Peyer's patch (tissue), 4 donors: ENCODE results near the gene UBE2J2. TPM values are rescaled to one million over a fixed set of nuclear protein-coding genes. Genes with fewer than 3 reads are reported as not detected.

Experiments
- DNase-seq, 3 donors: peaks; one replicate each; pipeline ENCODE4 v3.0.0-alpha.2; 2017 to 2019
- H3K27ac ChIP-seq, 4 donors: fragments of 200-600 bp; sonication (generic); one replicate each; pipeline ENCODE4 v1.5.1; 2016 to 2019
- H3K27me3 ChIP-seq, 2 donors: fragments of 200-600 bp; sonication (generic); one replicate each; pipeline ENCODE4 v1.5.1; 2019
- H3K36me3 ChIP-seq, 3 donors: fragments of 200-600 bp; sonication (generic); one replicate each; pipeline ENCODE4 v1.5.1; 2016 to 2019
- H3K4me1 ChIP-seq, 4 donors: fragments of 200-600 bp; sonication (generic); one replicate each; pipeline ENCODE4 v1.5.1; 2016 to 2019
- H3K4me3 ChIP-seq, 4 donors: fragments of 200-600 bp; sonication (generic); 1 replicate in 3 of 4; 2 replicates in 1 of 4; pipeline ENCODE4 v1.5.1; 2016 to 2019; ENCODE audit warnings: mild to moderate bottlenecking in 1 of 4
- H3K9me3 ChIP-seq, 4 donors: fragments of 200-600 bp; sonication (generic); one replicate each; pipeline ENCODE4 v1.5.1; 2016 to 2019; ENCODE audit warnings: mild to moderate bottlenecking in 1 of 4
- POLR2A ChIP-seq, 2 donors: fragments of 450-650 bp; IDR thresholded peaks; one replicate each; pipeline ENCODE4 v1.5.1; 2017; ENCODE audit warnings: antibody characterized with exemption in 2 of 2, mild to moderate bottlenecking in 2 of 2, moderate library complexity in 2 of 2
- total RNA-seq, 4 donors: library from RNA; depleted of rRNA; stranded (reverse); fragments of >200 nt; gene quantifications; one replicate each; pipeline ENCODE4 v1.1.0, GENCODE V29; 2016
- TF ChIP-seq, protein P1 (sequence below), 6 experiments: fragments of 450-650 bp in 4 of 6; fragments of 200-600 bp in 2 of 6; sonication (generic) in 1 of 6; IDR thresholded peaks; one replicate each; pipeline ENCODE4 v1.5.1; 2017 to 2019; ENCODE audit warnings: antibody characterized with exemption in 6 of 6, mild to moderate bottlenecking in 3 of 6, moderate library complexity in 1 of 6

Gene UBE2J2
- total RNA-seq, 4 donors from 2014 or later, result 25.6 to 64.2 (median 55.3) TPM

DNA sequence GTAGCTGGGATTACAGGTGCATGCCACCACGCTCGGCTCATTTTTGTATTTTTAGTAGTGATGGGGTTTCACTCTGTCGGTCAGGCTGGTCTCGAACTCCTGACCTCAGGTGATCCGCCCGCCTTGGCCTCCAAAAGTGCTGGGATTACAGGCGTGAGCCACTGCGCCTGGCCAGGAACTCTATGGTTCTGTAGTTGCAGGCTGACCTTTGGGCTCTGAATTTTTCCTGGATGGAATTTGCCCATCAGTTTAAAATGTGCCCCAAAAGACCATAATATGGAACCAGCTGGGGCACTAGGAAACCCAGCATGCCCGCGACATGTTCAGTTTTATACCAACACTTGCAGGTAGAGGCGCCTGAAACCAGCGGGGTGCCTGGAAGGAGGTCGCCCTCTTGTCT is 5.0 kb upstream of the UBE2J2 start:
- Histone ChIP-seq H3K4me3 (no peak overlapping the region), H3K27me3 (no peaks in the 10 kb centered on the region), H3K36me3 (no peaks in the 10 kb centered on the region), H3K9me3 (no peaks in the 10 kb centered on the region), H3K4me1 (peaks cover 0 to 40% (median 6%) of the 10 kb centered on the region in 4 donors), H3K27ac (no peak overlapping the region)
- TF ChIP-seq, protein P1, sequence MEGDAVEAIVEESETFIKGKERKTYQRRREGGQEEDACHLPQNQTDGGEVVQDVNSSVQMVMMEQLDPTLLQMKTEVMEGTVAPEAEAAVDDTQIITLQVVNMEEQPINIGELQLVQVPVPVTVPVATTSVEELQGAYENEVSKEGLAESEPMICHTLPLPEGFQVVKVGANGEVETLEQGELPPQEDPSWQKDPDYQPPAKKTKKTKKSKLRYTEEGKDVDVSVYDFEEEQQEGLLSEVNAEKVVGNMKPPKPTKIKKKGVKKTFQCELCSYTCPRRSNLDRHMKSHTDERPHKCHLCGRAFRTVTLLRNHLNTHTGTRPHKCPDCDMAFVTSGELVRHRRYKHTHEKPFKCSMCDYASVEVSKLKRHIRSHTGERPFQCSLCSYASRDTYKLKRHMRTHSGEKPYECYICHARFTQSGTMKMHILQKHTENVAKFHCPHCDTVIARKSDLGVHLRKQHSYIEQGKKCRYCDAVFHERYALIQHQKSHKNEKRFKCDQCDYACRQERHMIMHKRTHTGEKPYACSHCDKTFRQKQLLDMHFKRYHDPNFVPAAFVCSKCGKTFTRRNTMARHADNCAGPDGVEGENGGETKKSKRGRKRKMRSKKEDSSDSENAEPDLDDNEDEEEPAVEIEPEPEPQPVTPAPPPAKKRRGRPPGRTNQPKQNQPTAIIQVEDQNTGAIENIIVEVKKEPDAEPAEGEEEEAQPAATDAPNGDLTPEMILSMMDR (IDR thresholded peaks at IDR 0.05), result peak in 1 of 6 experiments; percentile 10
- TF ChIP-seq POLR2A (IDR thresholded peaks at IDR 0.05), result no peak
- no peak for DNase-seq

DNA sequence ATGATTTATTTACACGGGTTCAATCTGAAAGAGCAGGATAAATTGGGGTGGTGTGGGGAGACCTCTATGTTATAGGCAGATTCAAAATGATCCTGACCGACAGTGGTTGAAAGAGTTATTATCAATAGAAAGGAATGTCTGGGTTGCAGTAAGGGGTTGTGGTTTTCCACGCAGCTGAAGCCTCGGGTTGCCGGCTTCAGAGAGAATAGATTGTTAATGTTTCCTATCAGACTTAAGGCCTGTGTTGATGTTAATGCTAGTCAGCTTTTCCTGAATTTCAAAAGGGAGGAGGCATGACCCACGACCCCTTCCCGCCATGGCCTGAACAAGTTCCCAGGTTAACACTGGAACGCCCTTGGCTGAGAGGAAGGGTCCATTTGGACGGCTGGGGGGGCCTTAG is 2.2 kb upstream of the UBE2J2 start:
- Histone ChIP-seq H3K27ac (no peak overlapping the region), H3K9me3 (no peaks in the 10 kb centered on the region), H3K27me3 (no peaks in the 10 kb centered on the region), H3K4me1 (peaks cover 5 to 44% (median 21%) of the 10 kb centered on the region in 4 donors), H3K4me3 (no peak overlapping the region), H3K36me3 (no peaks in the 10 kb centered on the region)
- DNase-seq, result no peak
- TF ChIP-seq POLR2A (IDR thresholded peaks at IDR 0.05), result no peak
- TF ChIP-seq, protein P1 (IDR thresholded peaks at IDR 0.05), result no peak

DNA sequence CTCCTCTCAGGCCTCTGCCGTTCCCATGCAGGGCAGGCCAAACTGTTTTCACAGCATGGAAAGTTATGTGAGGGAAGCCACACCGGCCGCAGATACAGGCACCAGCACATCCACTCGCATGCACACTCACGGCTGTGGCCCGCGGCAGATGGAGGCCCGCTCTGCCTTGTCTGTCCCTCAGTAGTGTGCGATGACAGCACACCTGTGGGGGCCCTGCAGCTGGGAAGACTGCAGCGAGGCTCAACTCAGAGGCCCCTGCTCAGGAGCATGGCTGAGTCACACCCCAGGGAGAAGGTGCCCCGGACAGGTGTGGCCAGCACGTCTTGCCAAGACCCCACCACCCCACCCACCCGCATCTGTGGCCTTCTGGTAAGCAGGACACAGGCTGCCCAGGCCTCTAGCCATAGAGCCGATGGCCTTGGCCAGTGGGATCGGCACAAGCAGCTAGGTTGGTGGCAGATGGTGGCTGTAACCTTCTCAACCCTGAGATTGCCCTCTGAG is 1.3 kb upstream of the UBE2J2 start:
- no peaks in the 10 kb centered on the region for H3K9me3 ChIP-seq
- no peak for TF ChIP-seq POLR2A (IDR thresholded peaks at IDR 0.05)
- TF ChIP-seq, protein P1 (IDR thresholded peaks at IDR 0.05), result no peak
- H3K36me3 ChIP-seq, result no peaks in the 10 kb centered on the region
- peaks cover 5 to 47% (median 28%) of the 10 kb centered on the region in 4 donors for H3K4me1 ChIP-seq
- no peaks in the 10 kb centered on the region for H3K27me3 ChIP-seq
- no peak overlapping the region for H3K27ac ChIP-seq
- H3K4me3 ChIP-seq, result no peak overlapping the region
- no peak for DNase-seq

DNA sequence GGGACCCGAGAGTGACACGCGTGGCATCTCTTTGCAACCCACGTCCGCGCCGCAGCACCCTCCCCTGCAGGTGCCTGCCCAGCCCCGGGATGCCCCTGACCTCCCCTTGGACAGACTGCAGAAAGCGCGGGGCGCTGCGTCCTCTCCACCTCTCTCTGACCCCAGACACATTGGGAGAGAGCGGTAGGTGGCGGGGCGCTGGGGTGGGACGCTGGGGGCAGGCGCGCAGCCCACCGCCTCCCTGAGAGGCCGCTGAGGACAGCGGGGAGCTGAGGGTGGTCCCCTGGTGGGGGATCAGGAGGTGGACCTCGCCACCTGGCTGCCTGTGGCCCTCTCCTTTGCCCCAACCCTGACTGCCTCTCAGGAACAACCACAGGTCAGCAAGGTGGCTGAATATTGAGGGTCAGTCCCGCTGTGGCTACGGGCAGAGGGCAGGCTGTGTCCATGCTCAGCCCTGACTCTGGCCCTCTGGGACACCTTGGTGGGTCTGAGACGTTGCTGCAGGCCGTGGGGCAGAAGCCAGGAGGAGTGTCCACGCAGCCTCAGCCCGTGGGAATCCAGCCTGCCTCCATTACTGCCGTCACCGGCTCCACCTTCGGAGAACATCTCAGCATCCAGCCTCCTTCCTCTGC is 761 bp upstream of the UBE2J2 start:
- Histone ChIP-seq H3K27me3 (no peaks in the 10 kb centered on the region), H3K9me3 (no peaks in the 10 kb centered on the region), H3K4me3 (peak overlapping the region; percentile 85 to 97 (median 94)), H3K36me3 (no peaks in the 10 kb centered on the region), H3K27ac (peak overlapping the region; percentile 83 to 91 (median 86)), H3K4me1 (peaks cover 5 to 50% (median 28%) of the 10 kb centered on the region in 4 donors)
- DNase-seq, result no peak
- TF ChIP-seq, protein P1 (IDR thresholded peaks at IDR 0.05), result no peak
- no peak for TF ChIP-seq POLR2A (IDR thresholded peaks at IDR 0.05)

DNA sequence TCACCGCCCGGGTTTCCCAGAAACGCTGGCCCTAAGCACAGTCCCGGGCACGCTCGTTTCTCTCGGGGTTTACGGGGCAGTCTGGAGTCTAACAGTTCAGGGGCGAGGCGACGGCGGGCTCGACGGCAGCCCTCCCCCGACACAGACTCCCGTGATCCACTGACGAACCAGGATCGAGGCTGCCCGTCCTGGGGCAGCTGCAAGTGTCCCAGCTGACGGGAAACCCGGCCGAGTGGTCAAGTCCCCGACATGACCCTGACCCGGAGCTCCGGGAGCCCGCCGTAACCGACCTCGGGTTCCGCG is 494 bp downstream of the UBE2J2 start:
- H3K27ac ChIP-seq, result peak overlapping the region; percentile 83 to 91 (median 86)
- peaks cover 5 to 42% (median 28%) of the 10 kb centered on the region in 4 donors for H3K4me1 ChIP-seq
- H3K9me3 ChIP-seq, result no peaks in the 10 kb centered on the region
- no peak for DNase-seq
- H3K4me3 ChIP-seq, result peak overlapping the region; percentile 85 to 97 (median 94)
- TF ChIP-seq, protein P1 (IDR thresholded peaks at IDR 0.05), result no peak
- no peak for TF ChIP-seq POLR2A (IDR thresholded peaks at IDR 0.05)
- H3K36me3 ChIP-seq, result peaks cover 0 to 8% (median 0%) of the 10 kb centered on the region in 3 donors
- H3K27me3 ChIP-seq, result no peaks in the 10 kb centered on the region
